ENCODE measurements around the gene SOX6. TPM values are rescaled to one million over a fixed set of nuclear protein-coding genes. Genes with fewer than 3 reads are reported as not detected.

SOX6 gene
- polyA plus RNA-seq (2012; ENCODE audit: insufficient read length, low read depth) = 0.34 TPM

DNA sequence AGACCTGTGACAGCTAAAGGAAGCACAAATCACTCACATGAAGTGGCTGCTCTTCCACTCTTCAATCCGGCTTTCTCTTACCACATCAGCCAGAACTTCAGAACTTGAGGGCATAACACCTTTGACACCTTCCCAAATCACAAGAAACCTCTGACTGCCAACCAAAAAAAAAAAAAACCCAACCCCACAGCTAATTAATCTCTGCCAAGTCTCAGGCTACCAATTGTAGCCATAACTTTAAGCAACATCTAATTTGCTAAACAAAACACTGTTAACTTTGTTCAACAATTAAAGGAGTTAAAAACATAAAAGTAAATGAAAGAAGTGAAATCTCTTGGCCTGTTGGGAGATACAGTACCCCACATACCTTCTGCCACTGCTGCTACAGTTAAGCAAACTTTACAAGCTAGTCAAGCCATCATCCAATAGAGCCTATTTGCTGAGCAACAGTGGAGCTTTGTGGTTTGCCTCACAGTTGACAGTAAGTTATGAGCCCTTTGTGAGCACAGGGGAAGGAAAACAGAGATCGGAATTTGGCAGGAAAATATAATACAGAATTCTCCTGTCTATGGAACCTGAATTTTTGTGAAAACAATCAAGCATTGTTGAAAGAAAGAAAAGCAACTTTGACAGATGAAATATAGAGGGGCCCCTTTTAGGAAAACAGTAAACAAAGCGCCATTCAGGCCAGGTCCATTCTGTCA lies at the start of gene SOX6:
Gene SOX6 (minus strand): TSS at position 490 of the 704 bp plus-strand sequence. CDS start 15,298 bp downstream, outside the sequence.
- no peak for TF ChIP-seq FOXP2 (optimal IDR thresholded peaks at IDR 0.05; ENCODE audit: borderline replicate concordance, extremely low read depth, extremely low read length, insufficient read depth)
- TF ChIP-seq SIN3A (IDR thresholded peaks at IDR 0.05; ENCODE audit: borderline replicate concordance, insufficient read depth, low read length) = no peak
- no peak for TF ChIP-seq TAF1 (IDR thresholded peaks at IDR 0.05; ENCODE audit: borderline replicate concordance, insufficient read depth, low read length)
- TF ChIP-seq, protein P1, sequence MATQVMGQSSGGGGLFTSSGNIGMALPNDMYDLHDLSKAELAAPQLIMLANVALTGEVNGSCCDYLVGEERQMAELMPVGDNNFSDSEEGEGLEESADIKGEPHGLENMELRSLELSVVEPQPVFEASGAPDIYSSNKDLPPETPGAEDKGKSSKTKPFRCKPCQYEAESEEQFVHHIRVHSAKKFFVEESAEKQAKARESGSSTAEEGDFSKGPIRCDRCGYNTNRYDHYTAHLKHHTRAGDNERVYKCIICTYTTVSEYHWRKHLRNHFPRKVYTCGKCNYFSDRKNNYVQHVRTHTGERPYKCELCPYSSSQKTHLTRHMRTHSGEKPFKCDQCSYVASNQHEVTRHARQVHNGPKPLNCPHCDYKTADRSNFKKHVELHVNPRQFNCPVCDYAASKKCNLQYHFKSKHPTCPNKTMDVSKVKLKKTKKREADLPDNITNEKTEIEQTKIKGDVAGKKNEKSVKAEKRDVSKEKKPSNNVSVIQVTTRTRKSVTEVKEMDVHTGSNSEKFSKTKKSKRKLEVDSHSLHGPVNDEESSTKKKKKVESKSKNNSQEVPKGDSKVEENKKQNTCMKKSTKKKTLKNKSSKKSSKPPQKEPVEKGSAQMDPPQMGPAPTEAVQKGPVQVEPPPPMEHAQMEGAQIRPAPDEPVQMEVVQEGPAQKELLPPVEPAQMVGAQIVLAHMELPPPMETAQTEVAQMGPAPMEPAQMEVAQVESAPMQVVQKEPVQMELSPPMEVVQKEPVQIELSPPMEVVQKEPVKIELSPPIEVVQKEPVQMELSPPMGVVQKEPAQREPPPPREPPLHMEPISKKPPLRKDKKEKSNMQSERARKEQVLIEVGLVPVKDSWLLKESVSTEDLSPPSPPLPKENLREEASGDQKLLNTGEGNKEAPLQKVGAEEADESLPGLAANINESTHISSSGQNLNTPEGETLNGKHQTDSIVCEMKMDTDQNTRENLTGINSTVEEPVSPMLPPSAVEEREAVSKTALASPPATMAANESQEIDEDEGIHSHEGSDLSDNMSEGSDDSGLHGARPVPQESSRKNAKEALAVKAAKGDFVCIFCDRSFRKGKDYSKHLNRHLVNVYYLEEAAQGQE (IDR thresholded peaks at IDR 0.05; ENCODE audit: insufficient read depth in 1 of 2, low read depth in 2 of 2, low read length in 2 of 2) = no peak
- no peak for TF ChIP-seq POLR2AphosphoS5 (IDR thresholded peaks at IDR 0.05; ENCODE audit: low read depth, low read length)

GRCh38 chr11:16404781-16405285 lies 48.5 kb upstream of the SOX6 start:
- TF ChIP-seq, protein P1 (IDR thresholded peaks at IDR 0.05; ENCODE audit: insufficient read depth in 1 of 2, low read depth in 2 of 2, low read length in 2 of 2) = no peak
- TF ChIP-seq FOXP2 (optimal IDR thresholded peaks at IDR 0.05; ENCODE audit: borderline replicate concordance, extremely low read depth, extremely low read length, insufficient read depth) (no peak), SIN3A (IDR thresholded peaks at IDR 0.05; ENCODE audit: borderline replicate concordance, insufficient read depth, low read length) (no peak), POLR2AphosphoS5 (IDR thresholded peaks at IDR 0.05; ENCODE audit: low read depth, low read length) (no peak), TAF1 (IDR thresholded peaks at IDR 0.05; ENCODE audit: borderline replicate concordance, insufficient read depth, low read length) (no peak)

- TF ChIP-seq FOXP2 (optimal IDR thresholded peaks at IDR 0.05; ENCODE audit: borderline replicate concordance, extremely low read depth, extremely low read length, insufficient read depth) (no peak), TAF1 (IDR thresholded peaks at IDR 0.05; ENCODE audit: borderline replicate concordance, insufficient read depth, low read length) (no peak), SIN3A (IDR thresholded peaks at IDR 0.05; ENCODE audit: borderline replicate concordance, insufficient read depth, low read length) (no peak), POLR2AphosphoS5 (IDR thresholded peaks at IDR 0.05; ENCODE audit: low read depth, low read length) (no peak)
- TF ChIP-seq, protein P1 (IDR thresholded peaks at IDR 0.05; ENCODE audit: insufficient read depth in 1 of 2, low read depth in 2 of 2, low read length in 2 of 2) = no peak
These were observed 47.5 kb upstream of the SOX6 start for GRCh38 chr11:16403851-16404250.

DNA sequence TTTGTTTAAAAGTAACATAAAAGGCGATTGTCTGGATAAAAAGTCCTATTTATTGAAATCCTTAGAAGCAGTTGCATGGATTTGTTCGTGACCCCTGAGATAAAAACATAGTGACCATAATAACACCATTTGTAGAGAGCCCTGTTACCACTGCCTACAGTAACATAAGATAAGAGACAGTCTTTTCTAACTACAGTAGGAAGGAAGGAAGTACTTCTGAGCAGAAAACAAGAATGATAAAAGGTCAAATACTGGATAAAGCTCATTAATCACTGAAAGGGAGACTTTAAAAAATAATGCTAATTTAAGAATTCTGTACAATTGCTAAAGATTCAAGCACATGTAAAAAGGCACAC lies 47.1 kb upstream of the SOX6 start:
- TF ChIP-seq POLR2AphosphoS5 (IDR thresholded peaks at IDR 0.05; ENCODE audit: low read depth, low read length) (no peak), SIN3A (IDR thresholded peaks at IDR 0.05; ENCODE audit: borderline replicate concordance, insufficient read depth, low read length) (no peak), TAF1 (IDR thresholded peaks at IDR 0.05; ENCODE audit: borderline replicate concordance, insufficient read depth, low read length) (no peak), FOXP2 (optimal IDR thresholded peaks at IDR 0.05; ENCODE audit: borderline replicate concordance, extremely low read depth, extremely low read length, insufficient read depth) (no peak)
- TF ChIP-seq, protein P1 (IDR thresholded peaks at IDR 0.05; ENCODE audit: insufficient read depth in 1 of 2, low read depth in 2 of 2, low read length in 2 of 2) = no peak
